ENCODE results near the gene MEIS2. TPM values are rescaled to one million over a fixed set of nuclear protein-coding genes. Genes with fewer than 3 reads are reported as not detected.

MEIS2 gene
- total RNA-seq, 1 donor from 2014 or later: 151 TPM

GRCh38 chr15:37097144-37097919, 3.0 kb downstream of the MEIS2 start:
- DNase-seq: no peak

- no peak for DNase-seq
Observed at GRCh38 chr15:37096558-37097143, 3.7 kb downstream of the MEIS2 start.

DNA sequence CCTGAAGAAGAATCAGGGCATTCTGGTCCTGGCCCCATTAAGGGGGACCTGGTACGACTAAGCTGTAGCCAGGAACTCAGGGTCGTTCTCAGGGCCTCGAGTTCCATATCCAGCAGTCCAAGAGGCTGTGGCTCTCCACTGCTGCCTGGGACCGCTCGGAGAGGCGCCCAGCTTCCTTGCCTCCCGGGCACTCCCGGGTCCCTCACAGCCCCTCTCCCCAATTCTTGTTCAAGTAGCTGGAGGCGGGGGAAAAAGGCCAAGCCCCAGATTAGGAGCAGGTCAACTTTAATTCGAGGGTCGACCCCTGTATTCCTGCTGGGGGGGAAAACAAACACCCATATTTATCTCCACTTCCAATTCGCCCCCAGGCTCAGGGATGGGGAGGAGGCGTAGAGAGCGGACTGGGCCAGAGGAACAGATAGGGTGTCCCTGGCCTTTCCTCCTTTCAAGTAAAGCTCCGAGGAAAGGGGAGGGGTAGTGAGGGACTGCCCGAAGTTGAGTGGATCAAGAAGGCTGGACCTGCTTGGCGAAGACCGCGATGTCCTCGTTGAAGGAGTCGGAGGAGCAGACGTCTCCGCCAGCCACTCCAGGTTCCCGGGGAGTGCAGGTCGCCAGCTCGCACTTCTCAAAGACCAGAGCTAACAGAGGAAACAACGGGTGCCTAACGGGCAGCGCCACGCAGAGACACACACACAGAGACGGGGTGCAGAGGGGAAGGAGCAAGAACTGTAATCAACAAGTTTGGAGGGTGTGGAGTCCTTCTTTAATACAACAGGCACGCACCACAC, 4.4 kb downstream of the MEIS2 start:
- no peak for DNase-seq

GRCh38 chr15:37094915-37095711, 5.2 kb downstream of the MEIS2 start:
- no peak for DNase-seq

DNA sequence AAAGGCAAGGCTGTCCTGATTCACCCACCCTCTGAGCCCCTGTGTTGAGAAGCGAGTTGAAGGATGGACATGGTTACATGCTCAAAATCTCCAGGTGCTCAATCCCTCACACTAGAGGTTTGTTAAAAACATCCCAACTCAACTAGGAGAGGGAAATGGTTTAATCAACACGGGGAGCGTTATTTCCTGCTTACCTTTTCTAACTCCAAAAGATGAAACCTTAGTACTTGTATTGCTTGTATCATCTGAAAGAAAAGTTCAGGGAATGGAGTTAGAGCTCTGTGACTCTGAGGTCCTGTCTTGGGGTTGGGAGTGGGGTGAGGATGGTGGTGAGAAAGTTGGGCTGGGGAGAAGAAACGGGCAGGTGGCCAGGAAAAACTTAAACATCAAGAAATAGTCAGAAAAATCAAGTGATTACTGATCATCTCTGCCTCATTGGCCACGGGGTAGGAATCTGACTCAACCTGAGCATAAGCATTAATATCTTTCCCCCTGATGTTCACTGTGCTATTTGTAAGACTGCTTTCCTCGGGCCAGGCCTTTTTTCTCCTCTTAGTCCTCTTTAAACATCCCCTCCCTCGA, 5.9 kb downstream of the MEIS2 start:
- DNase-seq: no peak

- DNase-seq: no peak
Observed at GRCh38 chr15:37093480-37094332, 6.6 kb downstream of the MEIS2 start.

- no peak for DNase-seq
Observed at GRCh38 chr15:37090543-37091175, 9.7 kb downstream of the MEIS2 start.

DNA sequence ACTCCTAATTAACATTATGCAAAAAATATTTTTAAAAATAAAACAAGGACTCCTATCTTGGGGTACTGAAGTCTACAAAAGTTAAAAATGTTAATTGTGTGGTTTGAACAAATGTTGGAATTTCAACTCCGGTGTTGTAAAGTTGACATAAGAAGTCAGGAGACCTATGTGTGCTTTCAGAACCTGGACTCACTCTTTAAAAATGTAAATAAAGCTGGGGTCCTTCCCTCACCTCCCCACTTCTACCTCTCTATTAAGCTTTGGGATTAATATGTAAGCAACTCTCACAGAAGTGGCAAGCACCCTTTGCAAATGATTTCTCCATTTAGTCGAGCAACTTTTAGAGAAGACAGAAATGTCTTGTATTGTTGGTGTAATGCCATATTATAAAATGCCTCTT, 11.9 kb downstream of the MEIS2 start:
- no peak for DNase-seq

GRCh38 chr15:37087131-37087588, 13.2 kb downstream of the MEIS2 start:
- no peak for DNase-seq

- no peak for DNase-seq
Observed at GRCh38 chr15:37086521-37086920, 13.8 kb downstream of the MEIS2 start.

- no peak for DNase-seq
Observed at GRCh38 chr15:37086120-37086519, 14.2 kb downstream of the MEIS2 start.

DNA sequence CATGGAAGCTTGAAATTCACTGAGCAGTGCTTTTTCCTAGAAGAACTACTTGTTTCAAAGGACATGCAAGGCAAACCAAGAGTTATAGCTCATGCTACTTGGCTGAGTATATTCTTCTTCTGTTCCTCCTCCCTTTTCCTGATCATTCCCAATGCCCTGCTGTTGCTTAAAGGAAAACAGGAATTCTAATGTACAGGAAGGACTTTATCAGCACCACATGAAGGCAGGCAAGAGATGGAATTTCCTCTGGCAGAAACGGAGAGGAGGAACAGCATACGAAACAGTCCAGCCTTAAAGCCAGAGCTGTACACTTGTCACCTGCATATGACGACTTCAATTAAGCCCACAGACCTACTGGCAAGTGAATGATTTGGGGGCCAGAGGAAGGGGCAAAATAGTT, 15.7 kb downstream of the MEIS2 start:
- DNase-seq: no peak

DNA sequence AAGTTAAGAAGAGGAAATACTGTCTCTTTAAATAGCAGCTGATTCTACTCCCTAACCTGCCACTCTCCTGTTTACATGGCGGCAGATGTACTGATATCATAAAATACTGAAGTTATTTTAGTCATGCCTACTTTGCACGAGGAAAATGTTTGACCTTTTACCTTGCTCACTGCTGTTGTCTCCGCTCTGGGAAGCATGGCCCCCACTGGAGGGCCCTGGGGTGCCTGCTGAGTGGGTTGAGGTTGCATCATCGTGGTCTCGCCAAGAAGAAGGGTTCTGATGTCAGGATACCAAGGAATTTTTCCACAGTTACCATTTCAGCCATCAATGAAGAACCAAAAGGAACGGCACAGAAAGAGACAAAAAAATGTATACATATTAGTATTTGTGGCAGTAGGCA, 16.7 kb downstream of the MEIS2 start:
- no peak for DNase-seq

DNA sequence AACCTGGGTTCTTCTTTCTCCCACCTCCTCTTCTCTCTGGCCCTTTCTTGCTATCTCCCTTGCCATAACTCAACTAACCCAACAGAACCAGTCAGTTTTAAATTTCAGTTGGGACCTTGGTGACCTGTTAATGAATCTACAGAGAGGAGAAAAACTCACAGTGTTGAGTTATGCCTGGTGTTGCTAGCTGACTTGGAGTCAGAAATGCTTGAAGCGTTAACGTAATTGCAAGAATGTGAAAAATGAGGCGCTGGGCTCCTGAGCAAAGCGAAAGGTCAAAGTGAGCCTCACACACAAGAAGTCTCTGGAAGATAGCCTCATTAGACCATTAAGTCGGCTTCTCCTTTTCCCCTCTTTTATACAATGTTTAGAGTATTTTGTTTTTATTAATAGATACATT, 18.4 kb downstream of the MEIS2 start:
- no peak for DNase-seq

DNA sequence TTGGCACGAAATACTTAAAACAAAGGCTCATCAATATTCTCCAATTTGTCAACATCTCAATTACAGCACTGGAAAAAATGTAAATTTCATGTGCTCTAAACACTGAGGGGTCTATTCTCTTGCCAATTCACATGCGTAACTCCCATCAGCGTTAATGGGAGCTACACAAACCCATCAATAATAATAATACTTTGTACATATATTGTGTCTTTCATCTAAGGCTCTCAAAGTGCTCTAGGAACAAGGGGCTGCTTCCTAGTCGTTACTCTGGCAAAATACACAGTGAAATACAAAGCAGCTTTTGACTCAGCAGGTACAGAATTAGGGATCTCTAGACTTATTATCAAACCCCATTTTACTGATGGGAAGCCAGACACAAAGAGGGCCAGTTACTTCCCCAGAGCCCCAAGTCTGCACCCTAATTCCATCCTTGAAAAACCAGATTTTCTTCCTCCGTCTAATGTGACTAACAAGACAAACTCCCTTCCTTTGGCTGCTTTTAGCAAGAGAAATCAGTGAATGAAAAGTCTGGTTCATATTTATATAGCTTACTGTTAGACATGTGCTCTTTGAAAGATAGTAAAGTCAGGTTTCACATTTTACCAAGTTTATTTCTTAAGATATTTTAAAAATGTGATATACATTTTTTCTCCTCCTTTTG, 20.0 kb downstream of the MEIS2 start:
- DNase-seq: no peak

DNA sequence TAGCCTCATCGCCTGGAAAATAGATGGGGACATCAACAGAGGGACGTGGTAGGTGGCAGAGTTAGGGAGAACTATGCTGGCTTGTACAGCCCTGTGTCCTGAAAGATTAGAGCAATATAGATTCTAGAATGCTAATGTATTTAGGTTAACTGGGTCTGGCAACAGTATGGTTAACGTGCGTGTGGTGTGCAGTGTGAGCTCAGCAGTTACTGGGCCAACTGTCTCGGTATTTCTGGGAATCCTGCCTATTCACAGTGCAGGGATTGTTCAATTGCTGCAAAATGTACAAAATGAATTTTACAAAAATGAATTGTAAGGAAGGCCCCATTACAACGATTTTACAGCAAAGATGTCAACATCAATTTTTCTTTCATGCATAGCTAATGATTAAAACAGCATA, 20.6 kb downstream of the MEIS2 start:
- no peak for DNase-seq

GRCh38 chr15:37078566-37078965, 21.8 kb downstream of the MEIS2 start:
- no peak for DNase-seq

- DNase-seq: no peak
Observed at GRCh38 chr15:37077623-37078351, 22.6 kb downstream of the MEIS2 start.

DNA sequence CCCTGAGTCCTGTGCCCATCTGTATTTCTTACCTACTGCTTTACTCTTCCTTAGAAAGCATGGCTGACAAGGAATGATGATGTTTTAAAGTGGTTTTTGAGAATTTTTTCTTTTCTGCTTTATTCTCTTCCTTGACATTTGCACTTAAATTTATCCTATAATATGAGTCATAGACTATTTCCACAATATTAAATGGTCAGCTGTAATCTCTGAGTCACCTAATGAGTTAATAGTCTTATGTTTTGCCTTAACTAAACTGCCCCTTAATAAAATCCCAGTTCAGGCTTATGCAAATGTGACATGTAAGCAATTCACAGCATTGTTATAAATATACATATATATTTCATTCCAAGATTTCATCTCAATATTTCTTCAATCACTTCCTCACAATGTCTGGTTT, 23.8 kb downstream of the MEIS2 start:
- no peak for DNase-seq
